Transverse colon (tissue), 4 donors: ENCODE measurements around the gene HDGFL3.

ENCODE experiments used
- EP300 ChIP-seq: sonication (generic); formaldehyde crosslinking; IDR thresholded peaks from one replicate; pipeline ENCODE4 v1.6.1; 2017; ENCODE audit warnings: antibody characterized with exemption, low read depth
- POLR2AphosphoS5 ChIP-seq, 3 donors: sonication (generic); formaldehyde crosslinking; IDR thresholded peaks; one replicate each; pipeline ENCODE4 v1.6.1; 2016; ENCODE audit warnings: antibody characterized with exemption in 3 of 3
- TF ChIP-seq, protein P1 (sequence below), 5 experiments: fragments of 200-600 bp in 3 of 5; fragments of 450-650 bp in 2 of 5; sonication (generic) in 3 of 5; IDR thresholded peaks; 1 replicate in 2 of 5; 2 replicates in 3 of 5; pipeline ENCODE4 v1.5.1; 2016 to 2017; ENCODE audit warnings: antibody characterized with exemption in 5 of 5, inconsistent platforms in 3 of 5, mild to moderate bottlenecking in 2 of 5, moderate library complexity in 1 of 5

DNA sequence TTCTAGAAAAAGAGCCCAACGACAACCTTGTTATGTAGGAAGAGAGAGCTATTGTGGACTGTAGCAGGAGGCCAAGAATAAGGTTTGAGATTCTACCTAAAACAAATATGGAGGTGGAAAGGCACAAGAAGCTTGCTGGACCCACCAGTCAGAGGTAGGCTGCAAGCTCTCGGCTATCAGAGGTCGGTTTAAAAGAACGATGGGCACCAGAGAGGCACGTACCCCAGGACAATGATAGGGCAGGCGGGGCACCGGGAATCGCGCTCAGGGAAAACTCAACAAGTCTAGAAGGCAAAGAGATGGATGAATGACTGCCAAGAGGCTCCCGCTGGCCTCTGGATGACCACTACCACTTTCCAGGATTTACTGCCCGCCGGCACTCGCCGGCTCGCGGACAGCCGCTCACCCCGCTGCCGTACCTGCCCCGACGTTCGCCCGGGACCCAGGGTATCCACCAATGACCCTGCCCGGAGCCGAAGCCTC is 1.1 kb downstream of the HDGFL3 start:
- TF ChIP-seq, protein P1, sequence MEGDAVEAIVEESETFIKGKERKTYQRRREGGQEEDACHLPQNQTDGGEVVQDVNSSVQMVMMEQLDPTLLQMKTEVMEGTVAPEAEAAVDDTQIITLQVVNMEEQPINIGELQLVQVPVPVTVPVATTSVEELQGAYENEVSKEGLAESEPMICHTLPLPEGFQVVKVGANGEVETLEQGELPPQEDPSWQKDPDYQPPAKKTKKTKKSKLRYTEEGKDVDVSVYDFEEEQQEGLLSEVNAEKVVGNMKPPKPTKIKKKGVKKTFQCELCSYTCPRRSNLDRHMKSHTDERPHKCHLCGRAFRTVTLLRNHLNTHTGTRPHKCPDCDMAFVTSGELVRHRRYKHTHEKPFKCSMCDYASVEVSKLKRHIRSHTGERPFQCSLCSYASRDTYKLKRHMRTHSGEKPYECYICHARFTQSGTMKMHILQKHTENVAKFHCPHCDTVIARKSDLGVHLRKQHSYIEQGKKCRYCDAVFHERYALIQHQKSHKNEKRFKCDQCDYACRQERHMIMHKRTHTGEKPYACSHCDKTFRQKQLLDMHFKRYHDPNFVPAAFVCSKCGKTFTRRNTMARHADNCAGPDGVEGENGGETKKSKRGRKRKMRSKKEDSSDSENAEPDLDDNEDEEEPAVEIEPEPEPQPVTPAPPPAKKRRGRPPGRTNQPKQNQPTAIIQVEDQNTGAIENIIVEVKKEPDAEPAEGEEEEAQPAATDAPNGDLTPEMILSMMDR (IDR thresholded peaks at IDR 0.05), result no peak
- no peak for TF ChIP-seq EP300
- no peak for TF ChIP-seq POLR2AphosphoS5 (IDR thresholded peaks at IDR 0.05)
